Measurements from ENCODE around the gene OPRL1. TPM values are rescaled to one million over a fixed set of nuclear protein-coding genes. Genes with fewer than 3 reads are reported as not detected.
A peak's percentile ranks its signal among the peaks of the same experiment; 100 is the strongest.

OPRL1 gene
- total RNA-seq, 1 experiment from 2014 or later: 0.33 TPM

DNA sequence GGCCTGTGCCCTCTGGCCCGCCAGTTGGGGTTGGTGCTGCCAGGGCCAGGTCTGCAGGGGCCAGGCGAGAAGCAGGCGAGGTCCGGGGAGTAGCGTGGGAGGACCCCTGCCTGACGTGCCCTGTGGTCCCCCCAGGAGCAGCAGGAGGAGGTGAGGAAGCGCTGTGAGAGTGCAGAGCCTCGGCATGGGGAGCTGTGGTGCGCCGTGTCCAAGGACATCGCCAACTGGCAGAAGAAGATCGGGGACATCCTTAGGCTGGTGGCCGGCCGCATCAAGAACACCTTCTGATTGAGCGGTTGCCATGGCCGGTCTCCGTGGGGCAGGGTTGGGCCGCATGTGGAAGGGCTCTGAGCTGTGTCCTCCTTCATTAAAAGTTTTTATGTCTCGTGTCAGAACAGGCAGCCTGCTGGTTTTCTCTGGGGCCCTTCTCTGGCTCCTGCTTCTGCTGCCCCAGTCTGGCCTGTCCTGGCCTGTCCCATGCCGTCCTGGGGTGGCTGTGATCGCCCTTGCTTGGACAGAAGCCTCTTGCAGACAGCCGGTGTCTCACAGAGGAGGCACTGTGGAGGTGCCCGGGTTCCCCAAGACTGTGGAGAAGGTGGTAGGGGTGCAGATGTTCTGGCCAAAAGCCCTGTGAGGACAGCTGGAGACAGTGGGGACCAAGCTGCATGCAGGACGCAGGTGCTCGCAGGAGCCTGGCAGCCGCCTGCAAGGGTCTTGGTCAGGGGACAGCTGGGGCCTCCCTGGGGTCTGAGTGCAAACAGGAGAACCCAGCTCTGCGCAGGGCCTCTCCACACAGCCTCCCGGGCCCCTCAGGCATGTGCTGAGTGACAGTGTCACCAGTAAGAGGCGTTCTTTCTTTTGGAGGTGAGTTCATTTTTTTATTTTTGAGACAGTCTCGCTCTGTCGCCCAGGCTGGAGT, 46.9 kb upstream of the OPRL1 start:
- CTCF ChIA-PET: no interaction called here
- BruUV-seq (replicated peaks): no TSS peak
- H3K27ac Mint-ChIP-seq (ENCODE audit: unreplicated experiment): no peak overlapping the region

DNA sequence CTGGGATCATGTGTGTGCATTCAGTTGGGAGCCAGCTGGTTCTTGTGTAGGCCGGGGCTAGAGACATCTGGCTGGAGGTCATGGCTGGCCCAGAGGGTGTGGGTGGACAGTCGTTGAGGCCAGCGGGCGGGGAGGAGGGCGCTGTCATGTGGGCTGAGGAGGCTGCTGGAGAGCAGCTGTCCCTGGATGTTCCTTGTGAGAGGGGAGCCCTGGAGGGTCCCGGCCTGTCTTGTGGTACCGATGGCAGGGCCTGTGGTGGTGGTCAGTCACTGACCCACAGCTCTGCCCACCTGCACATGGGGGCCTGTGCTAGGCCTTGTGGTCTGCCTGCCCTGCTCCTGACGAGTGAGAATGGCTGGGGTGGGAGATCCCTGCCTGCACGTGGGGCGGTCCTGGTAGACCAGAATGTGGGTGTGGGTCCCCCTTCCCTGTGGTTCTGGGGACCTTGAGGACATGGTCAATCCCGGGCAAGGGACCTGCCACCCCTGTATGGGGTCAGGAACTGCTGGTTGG, 45.8 kb upstream of the OPRL1 start:
- intact Hi-C loops (cut with micrococcal nuclease; ENCODE audit: unreplicated experiment): no loop called here
- Mint-ChIP-seq H3K36me3 (ENCODE audit: insufficient read depth, unreplicated experiment) (peaks cover 92% of the 10 kb centered on the region), H3K27ac (ENCODE audit: unreplicated experiment) (peak overlapping the region; percentile 12), H3K27me3 (ENCODE audit: unreplicated experiment) (peaks cover 9% of the 10 kb centered on the region), H3K9me3 (ENCODE audit: low read depth, unreplicated experiment) (no peaks in the 10 kb centered on the region), H3K4me1 (ENCODE audit: low read depth, unreplicated experiment) (peaks cover 6% of the 10 kb centered on the region), H3K4me3 (ENCODE audit: low read depth, unreplicated experiment) (no peak overlapping the region)
- DNase-seq: no peak
- TF ChIP-seq, protein P1, sequence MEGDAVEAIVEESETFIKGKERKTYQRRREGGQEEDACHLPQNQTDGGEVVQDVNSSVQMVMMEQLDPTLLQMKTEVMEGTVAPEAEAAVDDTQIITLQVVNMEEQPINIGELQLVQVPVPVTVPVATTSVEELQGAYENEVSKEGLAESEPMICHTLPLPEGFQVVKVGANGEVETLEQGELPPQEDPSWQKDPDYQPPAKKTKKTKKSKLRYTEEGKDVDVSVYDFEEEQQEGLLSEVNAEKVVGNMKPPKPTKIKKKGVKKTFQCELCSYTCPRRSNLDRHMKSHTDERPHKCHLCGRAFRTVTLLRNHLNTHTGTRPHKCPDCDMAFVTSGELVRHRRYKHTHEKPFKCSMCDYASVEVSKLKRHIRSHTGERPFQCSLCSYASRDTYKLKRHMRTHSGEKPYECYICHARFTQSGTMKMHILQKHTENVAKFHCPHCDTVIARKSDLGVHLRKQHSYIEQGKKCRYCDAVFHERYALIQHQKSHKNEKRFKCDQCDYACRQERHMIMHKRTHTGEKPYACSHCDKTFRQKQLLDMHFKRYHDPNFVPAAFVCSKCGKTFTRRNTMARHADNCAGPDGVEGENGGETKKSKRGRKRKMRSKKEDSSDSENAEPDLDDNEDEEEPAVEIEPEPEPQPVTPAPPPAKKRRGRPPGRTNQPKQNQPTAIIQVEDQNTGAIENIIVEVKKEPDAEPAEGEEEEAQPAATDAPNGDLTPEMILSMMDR (IDR thresholded peaks at IDR 0.05; ENCODE audit: unreplicated experiment): no peak
- BruUV-seq (replicated peaks): no TSS peak
- CTCF ChIA-PET: no interaction called here

More for the DNA sequence above, 46.9 kb upstream of the OPRL1 start:
- Mint-ChIP-seq H3K4me1 (ENCODE audit: low read depth, unreplicated experiment) (peaks cover 6% of the 10 kb centered on the region), H3K9me3 (ENCODE audit: low read depth, unreplicated experiment) (no peaks in the 10 kb centered on the region), H3K27me3 (ENCODE audit: unreplicated experiment) (peaks cover 8% of the 10 kb centered on the region), H3K36me3 (ENCODE audit: insufficient read depth, unreplicated experiment) (peaks cover 91% of the 10 kb centered on the region), H3K4me3 (ENCODE audit: low read depth, unreplicated experiment) (no peak overlapping the region)
- intact Hi-C loops (cut with micrococcal nuclease; ENCODE audit: unreplicated experiment): no loop called here
- TF ChIP-seq, protein P1 (IDR thresholded peaks at IDR 0.05; ENCODE audit: unreplicated experiment): no peak
- no peak for DNase-seq

DNA sequence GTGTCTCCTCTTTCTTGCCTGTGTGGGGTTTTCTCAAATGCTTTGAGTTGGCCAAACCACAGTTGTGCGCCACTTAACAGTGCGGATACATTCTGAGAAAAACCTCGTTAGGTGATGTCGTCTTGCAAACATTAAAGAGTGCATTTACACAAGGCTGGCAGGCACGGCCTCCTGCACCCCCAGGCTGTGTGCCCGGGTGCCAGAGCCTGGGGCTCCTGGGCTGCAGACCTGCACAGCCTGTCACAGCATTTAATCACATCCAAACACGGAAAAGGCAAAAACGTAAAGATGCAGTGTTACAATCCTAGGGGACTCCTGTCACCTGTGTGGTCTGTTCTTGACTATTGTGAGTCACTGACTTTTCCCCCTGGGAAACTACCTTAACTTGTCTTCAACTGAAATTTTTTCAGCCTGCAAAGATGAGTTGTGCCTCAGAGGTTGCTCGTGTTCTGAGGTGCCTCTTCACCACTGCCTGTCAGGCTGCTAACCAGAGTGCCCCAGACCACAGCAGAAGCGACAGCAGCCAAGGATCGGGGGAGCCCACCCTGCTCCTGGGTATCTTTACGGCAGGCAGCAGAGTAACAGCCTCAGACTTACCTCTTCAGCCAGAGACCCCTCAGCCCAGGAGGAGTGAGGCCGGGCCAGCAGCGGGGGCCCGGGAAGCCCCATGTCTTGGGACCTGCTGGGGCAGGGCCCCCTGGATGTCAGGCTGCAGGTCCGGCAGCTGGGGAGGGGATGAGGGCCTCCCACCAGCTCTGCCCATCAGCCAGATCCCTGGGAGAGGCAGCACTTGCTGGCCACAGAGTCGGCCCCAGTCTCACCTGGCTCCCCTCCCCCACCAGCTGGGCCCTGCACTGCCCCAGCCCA, 44.6 kb upstream of the OPRL1 start:
- no peak for DNase-seq
- Mint-ChIP-seq H3K36me3 (ENCODE audit: insufficient read depth, unreplicated experiment) (peaks cover 85% of the 10 kb centered on the region), H3K9me3 (ENCODE audit: low read depth, unreplicated experiment) (no peaks in the 10 kb centered on the region), H3K27ac (ENCODE audit: unreplicated experiment) (no peak overlapping the region), H3K4me1 (ENCODE audit: low read depth, unreplicated experiment) (peaks cover 6% of the 10 kb centered on the region), H3K4me3 (ENCODE audit: low read depth, unreplicated experiment) (no peak overlapping the region), H3K27me3 (ENCODE audit: unreplicated experiment) (peaks cover 19% of the 10 kb centered on the region)
- no TSS peak for BruUV-seq (replicated peaks)
- CTCF ChIA-PET: no interaction called here
- intact Hi-C loops (cut with micrococcal nuclease; ENCODE audit: unreplicated experiment): loop anchor here (5.0 kb wide), 1 partner anchor 87 kb away; no protein-coding TSS in a partner anchor
- TF ChIP-seq, protein P1 (IDR thresholded peaks at IDR 0.05; ENCODE audit: unreplicated experiment): no peak

DNA sequence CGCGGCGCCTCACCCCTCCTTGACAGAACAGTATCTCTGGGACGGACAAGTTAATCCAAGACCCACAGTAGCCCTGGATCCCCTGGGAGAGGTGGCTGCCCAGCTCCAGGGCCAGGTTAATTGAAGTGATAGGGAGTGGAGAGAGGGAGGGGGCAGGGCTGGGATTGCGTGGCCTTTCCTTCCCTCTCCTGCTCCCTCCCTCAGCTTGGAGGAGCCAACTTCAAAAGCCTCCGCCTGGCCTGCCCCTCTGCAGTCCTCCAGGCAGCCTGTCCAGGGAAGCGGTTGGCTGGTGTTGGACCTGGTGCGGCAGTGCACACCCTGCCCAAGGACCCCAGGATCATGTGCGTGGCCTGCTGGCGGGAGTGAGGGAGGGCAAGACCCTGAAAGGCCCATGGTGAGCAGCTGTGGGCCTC, 43.9 kb upstream of the OPRL1 start, which contains the start of gene C20orf204:
Gene C20orf204, plus strand, starts transcription at position 250 of the 413 bp plus-strand sequence. Its CDS starts 142 bp downstream, at position 392.
- H3K9me3 Mint-ChIP-seq (ENCODE audit: low read depth, unreplicated experiment): no peaks in the 10 kb centered on the region
- peaks cover 26% of the 10 kb centered on the region for H3K27me3 Mint-ChIP-seq (ENCODE audit: unreplicated experiment)
- H3K4me3 Mint-ChIP-seq (ENCODE audit: low read depth, unreplicated experiment): no peak within 1 kb of the TSS
- CTCF ChIA-PET: interaction anchor here (0.8 kb wide), 1 partner anchor 498 kb away, joined by 3 read pairs; the partner anchor contains the start of gene PTK6
- H3K27ac Mint-ChIP-seq (ENCODE audit: unreplicated experiment): no peak within 1 kb of the TSS
- intact Hi-C loops (cut with micrococcal nuclease; ENCODE audit: unreplicated experiment): loop anchor here (5.0 kb wide), 1 partner anchor 86 kb away; no protein-coding TSS in a partner anchor
- H3K4me1 Mint-ChIP-seq (ENCODE audit: low read depth, unreplicated experiment): peaks cover 6% of the 10 kb centered on the region
- TF ChIP-seq, protein P1 (IDR thresholded peaks at IDR 0.05; ENCODE audit: unreplicated experiment): no peak
- peaks cover 83% of the 10 kb centered on the region for H3K36me3 Mint-ChIP-seq (ENCODE audit: insufficient read depth, unreplicated experiment)
- DNase-seq: no peak
- BruUV-seq (replicated peaks): no TSS peak
